ENCODE measurements around the gene SENP7. TPM values are rescaled to one million over a fixed set of nuclear protein-coding genes. Genes with fewer than 3 reads are reported as not detected.

Gene SENP7
- 8.0 and 8.8 TPM in 2 replicates for total RNA-seq

DNA sequence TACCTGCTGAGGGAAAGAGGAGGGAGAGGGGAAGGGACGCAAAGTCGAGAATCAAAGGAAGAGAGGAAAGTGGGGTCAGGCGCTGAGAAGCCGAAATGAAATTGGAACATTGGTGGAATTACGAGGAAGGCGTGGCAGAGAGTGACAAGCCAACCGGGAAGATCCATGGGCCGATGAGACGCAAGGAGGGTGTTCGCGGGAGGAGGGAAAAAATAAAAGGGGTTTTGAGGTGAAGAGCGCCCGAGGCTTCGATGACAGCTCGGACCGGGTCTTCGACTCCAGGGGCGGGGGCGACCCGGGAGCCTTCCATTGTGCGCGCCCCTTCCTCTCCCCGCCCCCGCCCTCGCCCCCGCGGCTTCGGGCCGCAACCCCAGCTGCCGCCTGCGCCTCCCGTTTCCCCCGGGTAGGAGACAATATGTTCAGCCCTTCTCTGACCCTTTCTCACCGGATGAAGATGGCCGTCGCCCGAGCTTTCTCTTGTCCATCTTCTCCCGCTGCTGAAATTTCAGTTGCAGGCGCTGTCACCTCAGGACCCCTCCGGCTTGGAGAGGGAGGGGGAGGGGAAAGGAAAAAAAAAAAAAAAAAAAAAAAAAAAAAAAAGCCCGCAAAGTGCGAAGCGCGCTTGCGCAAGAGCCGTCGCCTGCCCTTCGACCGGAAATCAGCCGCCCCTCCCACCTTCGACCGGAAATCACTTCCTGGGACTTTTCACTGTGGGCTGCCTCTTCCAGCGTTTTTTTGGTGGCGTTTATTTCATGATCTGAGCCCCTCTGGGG is at the start of gene SENP7:
Gene SENP7 (minus strand): TSS at position 567 of the 773 bp plus-strand sequence. CDS start 82 bp downstream, at position 485.

DNA sequence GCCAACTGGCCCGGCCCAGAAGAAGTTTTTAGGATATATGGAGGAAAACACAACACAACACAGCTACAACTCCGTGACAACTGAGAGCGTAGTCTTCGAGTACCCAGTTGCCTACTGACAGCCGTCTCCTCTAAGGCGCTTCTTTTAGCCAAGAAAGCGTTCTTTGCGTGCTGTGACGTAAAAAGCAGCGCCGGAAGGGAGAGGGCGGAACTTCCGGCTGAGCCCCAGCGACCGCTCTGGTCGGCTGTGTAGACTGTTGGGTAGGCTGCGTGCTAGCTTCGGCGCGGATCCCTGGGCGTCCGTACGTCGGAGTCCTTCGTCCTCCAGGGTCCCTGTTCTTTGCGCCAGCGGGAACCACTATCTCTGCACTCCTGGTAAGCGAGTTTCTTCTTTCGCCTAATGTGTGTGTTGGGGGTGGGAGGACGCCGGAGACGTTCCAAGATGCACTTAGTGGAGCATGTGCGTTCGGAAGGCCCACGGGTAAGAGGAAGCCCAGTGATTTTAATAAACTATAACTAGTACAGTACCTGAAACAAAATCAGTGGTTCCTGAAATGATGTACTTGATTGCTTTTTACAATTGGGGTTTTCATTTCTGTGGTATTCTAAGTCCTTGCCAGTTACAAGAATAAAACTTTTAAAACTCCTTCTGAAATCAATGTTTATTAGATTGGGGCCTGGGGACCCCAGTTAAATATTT is 48.8 kb upstream of the SENP7 start, which contains the start of gene TRMT10C:
Gene TRMT10C (plus strand): TSS at position 239 of the 699 bp plus-strand sequence. CDS start 2,914 bp downstream, outside the sequence.

DNA sequence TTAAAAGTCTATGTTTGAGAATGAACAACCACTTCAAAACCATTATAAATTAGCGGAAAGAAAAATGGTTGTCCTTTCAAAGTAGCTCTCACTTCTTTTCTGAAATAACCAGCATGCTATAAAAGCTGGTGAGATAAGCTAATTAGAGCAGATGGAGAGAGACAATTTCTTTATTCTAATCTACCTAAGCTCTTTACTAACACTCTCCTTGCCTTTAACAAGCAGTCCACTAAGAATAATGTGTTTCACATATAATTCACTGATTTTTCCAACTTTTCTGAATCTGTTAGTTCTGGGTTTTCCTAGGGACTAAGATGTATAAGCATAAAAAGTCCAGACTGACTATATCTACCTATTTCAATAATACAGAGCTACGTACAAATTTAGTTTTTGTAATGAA is 192.5 kb downstream of the SENP7 start, which contains the start of gene IMPG2:
Gene IMPG2 (minus strand): TSS at position 101 of the 400 bp plus-strand sequence. CDS start 203 bp downstream, outside the sequence.

Small RNAs within 50 kb of the gene (small RNA-seq; reads per million reads assigned to genes)
- gene RF00019 = not detected

Other genes with a start within 250 kb of the SENP7 start
- gene IMPG2, start 192.6 kb downstream of the SENP7 start, total RNA-seq = under 0.01 and 0.20 TPM in 2 replicates
- 32.7 and 36.4 TPM in 2 replicates for gene TRMT10C, start 48.7 kb upstream of the SENP7 start, total RNA-seq
- 71.6 and 77.2 TPM in 2 replicates for gene PCNP, start 61.0 kb upstream of the SENP7 start, total RNA-seq
- 25.4 and 32.3 TPM in 2 replicates for gene ZBTB11, start 163.9 kb upstream of the SENP7 start, total RNA-seq
- 2,130 and 2,750 TPM in 2 replicates for gene RPL24, start 173.5 kb upstream of the SENP7 start, total RNA-seq
- 11.4 and 21.1 TPM in 2 replicates for gene CEP97, start 211.4 kb upstream of the SENP7 start, total RNA-seq